C4-2B (cell line): ENCODE results near the gene HECTD3.

Source experiments
- ZFX ChIP-seq: fragments of 450-650 bp; IDR thresholded peaks from 2 replicates; pipeline ENCODE4 v1.6.1; 2017
- TF ChIP-seq, protein P1 (sequence below): fragments of 450-650 bp; conservative IDR thresholded peaks from 2 replicates; pipeline ENCODE4 v1.5.1; 2017; ENCODE audit warnings: mild to moderate bottlenecking

DNA sequence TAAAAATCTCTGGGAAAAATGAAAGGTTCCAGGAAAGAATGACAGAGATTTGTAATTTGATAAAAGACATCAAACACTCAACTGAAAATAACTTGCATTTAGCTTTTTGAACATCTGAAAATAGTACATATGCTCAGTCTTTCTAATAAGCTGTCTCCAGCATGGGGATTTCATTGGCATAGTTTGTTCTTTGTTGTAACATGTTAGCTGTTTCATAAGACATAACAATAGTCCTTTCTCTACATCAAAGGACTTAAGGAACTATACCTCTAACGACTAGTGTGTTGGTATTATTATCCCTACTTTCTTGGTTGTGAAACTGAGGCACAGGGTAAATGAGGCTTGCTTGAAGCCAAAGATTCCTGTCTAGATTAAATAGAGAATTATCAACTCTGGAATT, 46.7 kb downstream of the HECTD3 start:
- TF ChIP-seq, protein P1, sequence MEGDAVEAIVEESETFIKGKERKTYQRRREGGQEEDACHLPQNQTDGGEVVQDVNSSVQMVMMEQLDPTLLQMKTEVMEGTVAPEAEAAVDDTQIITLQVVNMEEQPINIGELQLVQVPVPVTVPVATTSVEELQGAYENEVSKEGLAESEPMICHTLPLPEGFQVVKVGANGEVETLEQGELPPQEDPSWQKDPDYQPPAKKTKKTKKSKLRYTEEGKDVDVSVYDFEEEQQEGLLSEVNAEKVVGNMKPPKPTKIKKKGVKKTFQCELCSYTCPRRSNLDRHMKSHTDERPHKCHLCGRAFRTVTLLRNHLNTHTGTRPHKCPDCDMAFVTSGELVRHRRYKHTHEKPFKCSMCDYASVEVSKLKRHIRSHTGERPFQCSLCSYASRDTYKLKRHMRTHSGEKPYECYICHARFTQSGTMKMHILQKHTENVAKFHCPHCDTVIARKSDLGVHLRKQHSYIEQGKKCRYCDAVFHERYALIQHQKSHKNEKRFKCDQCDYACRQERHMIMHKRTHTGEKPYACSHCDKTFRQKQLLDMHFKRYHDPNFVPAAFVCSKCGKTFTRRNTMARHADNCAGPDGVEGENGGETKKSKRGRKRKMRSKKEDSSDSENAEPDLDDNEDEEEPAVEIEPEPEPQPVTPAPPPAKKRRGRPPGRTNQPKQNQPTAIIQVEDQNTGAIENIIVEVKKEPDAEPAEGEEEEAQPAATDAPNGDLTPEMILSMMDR: no peak
- TF ChIP-seq ZFX: no peak
